GM12878 (cell line): ENCODE data around the gene MGME1. TPM values are rescaled to one million over a fixed set of nuclear protein-coding genes. Genes with fewer than 3 reads are reported as not detected.
A peak's percentile ranks its signal among the peaks of the same experiment; 100 is the strongest.

Experiments used
- ATAC-seq: fragments of 200-7000 bp; cut with Tn5 transposase; 3 replicates; pipeline ENCODE4 v1.9.1; 2020; ENCODE audit warnings: mild to moderate bottlenecking, moderate library complexity
- BruUV-seq: library from RNA; stranded (reverse); fragments of 400-500 nt; replicated peaks from 2 replicates; lab custom pipeline; 2021; lab: Mats Ljungman, UMichigan
- CTCF ChIA-PET: fragments of 300-600 bp; sonication (Branson Sonifier 250); formaldehyde crosslinking; extraction: SDS; loops from one replicate; lab custom pipeline; 2021; ENCODE audit warnings: inconsistent platforms; lab: Yijun Ruan, JAX
- POLR2A ChIA-PET: fragments of 350-600 bp; formaldehyde crosslinking; extraction: SDS; loops from one replicate; lab custom pipeline; 2021; ENCODE audit warnings: inconsistent platforms; lab: Charles Lee
- RAD21 ChIA-PET: fragments of 300-600 bp; sonication (Branson Sonifier 250); formaldehyde crosslinking; loops from one replicate; lab custom pipeline; 2023; ENCODE audit warnings: antibody characterized with exemption; ENCODE audit not compliant: unreplicated experiment; lab: Charles Lee
- SMC1A ChIA-PET: fragments of 300-600 bp; sonication (Branson Sonifier 250); formaldehyde crosslinking; loops from one replicate; lab custom pipeline; 2023; ENCODE audit not compliant: unreplicated experiment, uncharacterized antibody; lab: Charles Lee
- DNase-seq: peaks from one replicate; pipeline ENCODE4 v3.0.0-alpha.2; 2011; ENCODE audit warnings: low read depth, low spot score
- FAIRE-seq: peaks from 3 replicates; lab custom pipeline; 2011; peaks lifted over from hg19 to GRCh38; lab: Jason Lieb, UNC
- H2AFZ ChIP-seq: 2 replicates; pipeline ENCODE4 v1.6.0; 2011; ENCODE audit warnings: low read depth, low read length, control low read depth; ENCODE audit not compliant: control insufficient read depth
- H3K27ac ChIP-seq: 2 replicates; pipeline ENCODE4 v1.5.1; 2011; ENCODE audit warnings: control low read depth; ENCODE audit not compliant: control insufficient read depth, insufficient read depth
- H3K27me3 ChIP-seq, 2 experiments: replicated peaks in 1 of 2; 2 replicates each; pipeline versions ENCODE4 v1.6.0 to v1.6.1; 2011; ENCODE audit warnings: low read length in 1 of 2; ENCODE audit not compliant: control insufficient read depth in 2 of 2, insufficient read depth in 2 of 2
- H3K36me3 ChIP-seq, 2 experiments: 2 replicates each; pipeline ENCODE4 v1.5.1; 2011; ENCODE audit warnings: low read length in 1 of 2; ENCODE audit not compliant: control insufficient read depth in 2 of 2, insufficient read depth in 2 of 2
- H3K4me1 ChIP-seq: 2 replicates; pipeline ENCODE4 v1.6.1; 2011; ENCODE audit warnings: mild to moderate bottlenecking, low read length, moderate library complexity, mixed read lengths; ENCODE audit not compliant: control insufficient read depth, insufficient read depth
- H3K4me2 ChIP-seq: 2 replicates; pipeline ENCODE4 v1.6.0; 2011; ENCODE audit warnings: control low read depth; ENCODE audit not compliant: control insufficient read depth, insufficient read depth
- H3K4me3 ChIP-seq: fragments of 200-600 bp; sonication (generic); 2 replicates; pipeline ENCODE4 v1.5.1; 2016
- H3K79me2 ChIP-seq: 2 replicates; pipeline ENCODE4 v1.6.0; 2011; ENCODE audit warnings: low read length; ENCODE audit not compliant: control insufficient read depth, insufficient read depth
- H3K9ac ChIP-seq: 2 replicates; pipeline ENCODE4 v1.8.0; 2011; ENCODE audit warnings: low read length, control low read depth, mixed read lengths; ENCODE audit not compliant: control insufficient read depth, insufficient read depth
- H3K9me3 ChIP-seq: replicated peaks from 3 replicates; pipeline ENCODE4 v1.5.1; 2011; ENCODE audit warnings: mild to moderate bottlenecking, low read length; ENCODE audit not compliant: control insufficient read depth, insufficient read depth
- H4K20me1 ChIP-seq: 2 replicates; pipeline ENCODE4 v1.6.0; 2011; ENCODE audit not compliant: control insufficient read depth, insufficient read depth
- BHLHE40 ChIP-seq, 2 experiments: fragments of 450-650 bp in 1 of 2; IDR thresholded peaks; 2 replicates each; pipeline ENCODE4 v1.6.1; 2011 to 2017; ENCODE audit warnings: low read depth in 2 of 2, borderline replicate concordance in 1 of 2, improper control_type of control experiment in 1 of 2, low read length in 1 of 2, mild to moderate bottlenecking in 1 of 2
- BRCA1 ChIP-seq: IDR thresholded peaks from 2 replicates; pipeline ENCODE4 v1.6.1; 2011; ENCODE audit warnings: low read depth, low read length, improper control_type of control experiment
- GATAD2B ChIP-seq: fragments of 450-650 bp; conservative IDR thresholded peaks from 2 replicates; pipeline ENCODE4 v1.6.1; 2017; ENCODE audit warnings: low read depth, mild to moderate bottlenecking, moderate library complexity
- NR2C1 ChIP-seq: fragments of 450-650 bp; IDR thresholded peaks from 2 replicates; pipeline ENCODE4 v1.6.1; 2017; ENCODE audit warnings: antibody characterized with exemption, mild to moderate bottlenecking, moderate library complexity
- PAX5 ChIP-seq: IDR thresholded peaks from 2 replicates; pipeline ENCODE4 v1.6.1; 2011; ENCODE audit warnings: low read depth, low read length, borderline replicate concordance
- SPI1 ChIP-seq: IDR thresholded peaks from 2 replicates; pipeline ENCODE4 v1.6.1; 2011; ENCODE audit warnings: low read depth, mild to moderate bottlenecking, low read length, moderate library complexity, borderline replicate concordance; ENCODE audit not compliant: insufficient read depth
- WGBS: methylation state at CpG from one replicate; pipeline ENCODE4 v1.1.6; 2016; ENCODE audit warnings: low lambda C conversion rate; ENCODE audit not compliant: insufficient replicate concordance, insufficient coverage; ENCODE audit errors: missing lambda C conversion rate; 5-methylcytosine and 5-hydroxymethylcytosine counted together
- in situ Hi-C: fragments of 300-500 bp; cut with MboI; formaldehyde crosslinking; loops from 9 replicates; pipeline ENCODE4 v1.14.3; 2018; ENCODE audit warnings: mixed read lengths
- intact Hi-C: fragments of 100-400 bp; cut with micrococcal nuclease; formaldehyde crosslinking; loops from one replicate; pipeline ENCODE4 v1.14.2; 2022; ENCODE audit not compliant: unreplicated experiment
- polyA plus RNA-seq, 11 experiments: library from polyadenylated mRNA; depleted of rRNA in 4 of 11; unstranded in 6 of 11; stranded (reverse) in 5 of 11; fragments of >200 nt; fragmentation: Nextera tagmentation in 4 of 11; fragmentation: Illumina TruSeq in 1 of 11; extraction: Ambion mirVana in 4 of 11; extraction: Trizol in 1 of 11; gene quantifications; 1 replicate in 1 of 11; 2 replicates in 10 of 11; pipeline versions ENCODE4 v1.2.1 to v1.2.3, GENCODE V29; 2011 to 2016; ENCODE audit warnings: inconsistent platforms in 2 of 11, missing spikeins in 2 of 11, low read depth in 1 of 11
- total RNA-seq, 4 experiments: library from RNA; depleted of rRNA in 3 of 4; stranded (reverse); fragments of >200 nt in 3 of 4; fragmentation: Illumina TruSeq in 1 of 4; extraction: Trizol in 1 of 4; gene quantifications; 2 replicates each; pipeline versions ENCODE4 v1.2.1 to v1.2.3, GENCODE V29; 2013 to 2021

MGME1 gene
- total and polyA plus RNA-seq, 10 of the 15 experiments (the other 5 are each of a cell fraction or from before 2014, with no cell fraction given), result 13.4 to 44.8 (median 30.6) TPM

DNA sequence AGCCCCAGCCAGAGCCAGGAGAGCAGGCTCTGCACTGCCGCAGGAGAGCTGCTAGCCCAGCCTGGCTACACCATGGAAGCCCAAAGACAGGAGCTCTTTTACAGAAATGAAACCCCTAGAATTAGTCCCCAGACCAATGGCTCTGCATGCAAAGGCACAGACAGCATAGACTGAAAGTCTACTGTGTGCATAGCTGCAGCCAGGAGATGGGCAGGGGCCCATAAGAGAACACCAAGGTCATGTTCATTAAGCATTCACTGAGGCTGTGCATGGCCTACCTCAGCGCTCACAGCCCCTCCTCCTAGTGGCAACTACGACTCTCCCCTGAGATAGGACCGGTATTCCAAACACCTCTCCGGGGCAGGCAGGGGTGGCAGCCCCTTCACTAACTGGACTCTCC is 35.1 kb upstream of the MGME1 start:
- 76% methylated on average over 5 of the region's 5 CpGs for WGBS
- ChIA-PET CTCF (no interaction called here), POLR2A (interaction anchor here (0.6 kb wide), 1 partner anchor 21 kb away, joined by 3 read pairs; no protein-coding TSS in a partner anchor), RAD21 (no interaction called here), SMC1A (no interaction called here)
- H3K27me3 ChIP-seq, result peaks cover 0 to 3% of the 10 kb centered on the region in 2 experiments; a peak in 1 of 4 replicates
- intact Hi-C loops, result no loop called here
- no peak for DNase-seq
- FAIRE-seq, result no peak
- no peak overlapping the region for H3K9ac ChIP-seq
- H3K4me1 ChIP-seq, result peaks cover 8% of the 10 kb centered on the region
- TF ChIP-seq SPI1, result peak; percentile 46
- no peak for TF ChIP-seq BRCA1
- no peak overlapping the region for H3K4me3 ChIP-seq
- H3K27ac ChIP-seq, result no peak overlapping the region
- H3K79me2 ChIP-seq, result no peaks in the 10 kb centered on the region
- H2AFZ ChIP-seq, result no peak overlapping the region
- no TSS peak for BruUV-seq
- H4K20me1 ChIP-seq, result no peaks in the 10 kb centered on the region
- peak; percentile 59 for ATAC-seq
- no peaks in the 10 kb centered on the region; the same call in 2 of the 3 replicates for H3K9me3 ChIP-seq
- in situ Hi-C loops, result no loop called here
- no peak overlapping the region for H3K4me2 ChIP-seq
- H3K36me3 ChIP-seq, result no peaks in the 10 kb centered on the region

DNA sequence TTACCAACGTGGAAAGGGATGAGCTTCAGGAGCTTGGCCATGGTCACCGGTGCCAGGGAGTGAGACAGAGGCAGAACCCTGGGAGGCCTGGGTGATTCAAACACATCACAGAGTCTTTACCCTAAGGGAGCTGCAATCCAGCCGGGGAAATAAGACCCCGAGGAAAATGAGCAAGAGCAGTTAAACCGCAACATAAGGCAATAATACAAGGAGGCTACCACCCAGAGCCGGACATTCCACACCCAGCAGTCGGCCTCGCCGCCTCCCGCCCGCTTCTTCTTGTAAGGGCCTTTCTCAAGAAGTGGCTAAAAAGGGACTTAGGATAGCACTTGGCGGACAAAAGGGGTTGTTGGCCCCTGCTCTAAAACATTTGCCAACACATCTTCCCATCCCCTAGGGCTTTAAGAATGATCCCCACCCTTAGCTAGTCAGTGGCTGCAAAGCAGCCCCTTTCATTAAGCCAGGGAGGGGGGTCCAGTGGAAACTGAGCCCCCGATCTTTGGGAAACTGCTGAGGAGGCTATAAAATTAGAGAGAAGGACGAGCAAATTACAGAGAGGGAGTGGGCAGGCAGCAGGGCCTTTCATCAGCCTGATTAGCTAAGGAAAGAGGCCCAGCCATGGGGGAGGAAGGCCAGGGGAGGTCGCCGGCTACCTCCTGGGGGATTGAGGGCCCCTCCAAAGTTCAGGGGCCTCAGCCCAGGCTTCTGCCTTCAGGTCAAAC is 34.5 kb upstream of the MGME1 start:
- POLR2A ChIA-PET, result interaction anchor here (0.6 to 1.5 kb wide), 2 partner anchors 19 to 22 kb away, joined by 3 read pairs; no protein-coding TSS in a partner anchor
- H3K79me2 ChIP-seq, result no peaks in the 10 kb centered on the region
- intact Hi-C loops, result no loop called here

More for the DNA sequence above, 34.5 kb upstream of the MGME1 start:
- in situ Hi-C loops, result no loop called here
- Histone ChIP-seq H3K9me3 (no peaks in the 10 kb centered on the region; the same call in 2 of the 3 replicates), H3K4me2 (no peak overlapping the region), H3K9ac (no peak overlapping the region), H3K27ac (no peak overlapping the region), H4K20me1 (no peaks in the 10 kb centered on the region), H3K36me3 (no peaks in the 10 kb centered on the region), H3K4me3 (no peak overlapping the region), H3K27me3 (peaks cover 0 to 1% of the 10 kb centered on the region in 2 experiments; a peak in 1 of 4 replicates), H3K4me1 (peaks cover 11% of the 10 kb centered on the region), H2AFZ (no peak overlapping the region)
- SMC1A ChIA-PET, result no interaction called here
- RAD21 ChIA-PET, result no interaction called here
- FAIRE-seq, result no peak
- TF ChIP-seq BHLHE40 (IDR thresholded peaks at IDR 0.05; ENCODE audit: borderline replicate concordance in 1 of 2, low read depth in 2 of 2, low read length in 1 of 2) (no peak), PAX5 (no peak), NR2C1 (no peak), GATAD2B (no peak)
- 73% methylated on average over 16 of the region's 16 CpGs for WGBS
- CTCF ChIA-PET, result interaction anchor here (0.6 kb wide), 1 partner anchor 428 kb away, joined by 3 read pairs; no protein-coding TSS in a partner anchor
- BruUV-seq, result no TSS peak
- no peak for DNase-seq
- ATAC-seq, result no peak
